ENCODE measurements around the gene CCDC106.

DNA sequence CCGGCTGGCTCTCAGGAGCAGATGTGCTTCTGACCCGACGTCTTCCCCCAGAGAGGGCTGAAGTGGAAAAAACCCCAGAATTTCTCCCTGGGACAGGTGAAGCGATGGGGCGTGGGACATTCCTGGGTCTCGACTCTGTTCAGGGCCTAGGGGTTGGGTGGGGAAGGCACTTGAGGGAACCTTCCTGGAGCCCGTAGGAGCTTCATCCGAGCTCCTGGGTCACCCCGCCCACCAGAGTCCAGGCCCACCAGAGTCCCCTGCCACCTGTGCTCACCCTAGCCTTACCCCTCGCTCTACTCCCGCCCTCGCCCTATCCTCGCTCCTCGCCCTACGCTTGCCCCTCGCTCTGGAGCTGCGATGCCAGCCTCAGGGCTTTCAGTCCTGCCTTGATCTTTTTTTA lies 50.2 kb downstream of the CCDC106 start:
- TF ChIP-seq, protein P1, sequence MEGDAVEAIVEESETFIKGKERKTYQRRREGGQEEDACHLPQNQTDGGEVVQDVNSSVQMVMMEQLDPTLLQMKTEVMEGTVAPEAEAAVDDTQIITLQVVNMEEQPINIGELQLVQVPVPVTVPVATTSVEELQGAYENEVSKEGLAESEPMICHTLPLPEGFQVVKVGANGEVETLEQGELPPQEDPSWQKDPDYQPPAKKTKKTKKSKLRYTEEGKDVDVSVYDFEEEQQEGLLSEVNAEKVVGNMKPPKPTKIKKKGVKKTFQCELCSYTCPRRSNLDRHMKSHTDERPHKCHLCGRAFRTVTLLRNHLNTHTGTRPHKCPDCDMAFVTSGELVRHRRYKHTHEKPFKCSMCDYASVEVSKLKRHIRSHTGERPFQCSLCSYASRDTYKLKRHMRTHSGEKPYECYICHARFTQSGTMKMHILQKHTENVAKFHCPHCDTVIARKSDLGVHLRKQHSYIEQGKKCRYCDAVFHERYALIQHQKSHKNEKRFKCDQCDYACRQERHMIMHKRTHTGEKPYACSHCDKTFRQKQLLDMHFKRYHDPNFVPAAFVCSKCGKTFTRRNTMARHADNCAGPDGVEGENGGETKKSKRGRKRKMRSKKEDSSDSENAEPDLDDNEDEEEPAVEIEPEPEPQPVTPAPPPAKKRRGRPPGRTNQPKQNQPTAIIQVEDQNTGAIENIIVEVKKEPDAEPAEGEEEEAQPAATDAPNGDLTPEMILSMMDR (IDR thresholded peaks at IDR 0.05): no peak
- no peak for TF ChIP-seq POLR2A (IDR thresholded peaks at IDR 0.05)

Measured in vagina (tissue), 2 donors.